ENCODE measurements around the gene LRRC10B.

The LRRC10B gene

DNA sequence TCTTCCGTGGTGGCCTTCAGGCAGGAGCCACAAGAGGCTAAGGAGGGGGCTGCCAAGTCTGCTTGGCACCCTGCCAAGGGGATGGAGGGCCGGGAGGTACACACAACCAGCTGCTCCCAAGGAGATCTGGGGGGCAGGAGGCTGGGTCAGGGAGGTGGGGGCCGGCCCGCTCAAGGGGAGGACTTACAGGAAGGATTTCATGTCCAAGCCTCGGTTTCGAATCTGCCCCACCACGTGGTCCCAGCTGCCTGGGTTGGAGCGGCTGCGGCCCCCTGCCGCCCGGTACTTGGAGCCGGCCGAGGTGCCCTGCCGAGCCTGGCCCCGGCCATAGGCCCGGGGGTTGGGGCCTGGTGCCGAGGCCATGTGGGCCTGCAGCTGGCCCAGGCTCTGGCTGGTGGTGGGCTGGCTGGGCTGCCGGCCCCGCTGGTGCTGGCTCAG lies 33.5 kb downstream of the LRRC10B start:
- DNase-seq (ENCODE audit: insufficient read length, low spot score), result no peak
- TF ChIP-seq, protein P1, sequence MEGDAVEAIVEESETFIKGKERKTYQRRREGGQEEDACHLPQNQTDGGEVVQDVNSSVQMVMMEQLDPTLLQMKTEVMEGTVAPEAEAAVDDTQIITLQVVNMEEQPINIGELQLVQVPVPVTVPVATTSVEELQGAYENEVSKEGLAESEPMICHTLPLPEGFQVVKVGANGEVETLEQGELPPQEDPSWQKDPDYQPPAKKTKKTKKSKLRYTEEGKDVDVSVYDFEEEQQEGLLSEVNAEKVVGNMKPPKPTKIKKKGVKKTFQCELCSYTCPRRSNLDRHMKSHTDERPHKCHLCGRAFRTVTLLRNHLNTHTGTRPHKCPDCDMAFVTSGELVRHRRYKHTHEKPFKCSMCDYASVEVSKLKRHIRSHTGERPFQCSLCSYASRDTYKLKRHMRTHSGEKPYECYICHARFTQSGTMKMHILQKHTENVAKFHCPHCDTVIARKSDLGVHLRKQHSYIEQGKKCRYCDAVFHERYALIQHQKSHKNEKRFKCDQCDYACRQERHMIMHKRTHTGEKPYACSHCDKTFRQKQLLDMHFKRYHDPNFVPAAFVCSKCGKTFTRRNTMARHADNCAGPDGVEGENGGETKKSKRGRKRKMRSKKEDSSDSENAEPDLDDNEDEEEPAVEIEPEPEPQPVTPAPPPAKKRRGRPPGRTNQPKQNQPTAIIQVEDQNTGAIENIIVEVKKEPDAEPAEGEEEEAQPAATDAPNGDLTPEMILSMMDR (IDR thresholded peaks at IDR 0.05; ENCODE audit: insufficient read depth, missing control alignments), result no peak
- FAIRE-seq, result no peak

DNA sequence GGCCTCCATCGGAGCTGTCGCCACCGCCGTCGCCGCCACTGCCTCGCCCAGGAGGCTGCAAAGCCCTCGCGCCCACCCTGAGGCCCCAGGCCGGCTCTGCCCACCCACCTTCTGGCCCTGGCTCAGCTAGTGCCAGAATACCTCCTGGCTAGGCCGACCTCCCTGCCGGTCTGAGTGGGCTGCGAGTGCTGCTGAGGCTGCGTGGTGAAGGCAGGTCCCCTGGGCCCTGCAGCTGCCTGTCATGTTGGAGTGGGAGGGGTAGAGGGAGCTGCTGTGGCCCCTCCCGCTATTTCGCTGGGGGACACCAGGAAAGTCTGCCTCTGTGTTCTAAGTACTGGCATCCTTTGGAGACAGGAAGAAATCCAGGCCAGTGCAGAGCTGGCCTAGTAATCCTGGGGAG lies 34.2 kb downstream of the LRRC10B start:
- DNase-seq (ENCODE audit: insufficient read length, low spot score) (no peak), FAIRE-seq (no peak)
- TF ChIP-seq, protein P1 (IDR thresholded peaks at IDR 0.05; ENCODE audit: insufficient read depth, missing control alignments), result no peak

- FAIRE-seq (no peak), DNase-seq (ENCODE audit: insufficient read length, low spot score) (no peak)
- TF ChIP-seq, protein P1 (IDR thresholded peaks at IDR 0.05; ENCODE audit: insufficient read depth, missing control alignments), result no peak
Measured at GRCh38 chr11:61543606-61544306, 35.2 kb downstream of the LRRC10B start.

- TF ChIP-seq, protein P1 (IDR thresholded peaks at IDR 0.05; ENCODE audit: insufficient read depth, missing control alignments), result no peak
- no peak for FAIRE-seq
Measured at GRCh38 chr11:61544466-61544865, 35.9 kb downstream of the LRRC10B start.

DNA sequence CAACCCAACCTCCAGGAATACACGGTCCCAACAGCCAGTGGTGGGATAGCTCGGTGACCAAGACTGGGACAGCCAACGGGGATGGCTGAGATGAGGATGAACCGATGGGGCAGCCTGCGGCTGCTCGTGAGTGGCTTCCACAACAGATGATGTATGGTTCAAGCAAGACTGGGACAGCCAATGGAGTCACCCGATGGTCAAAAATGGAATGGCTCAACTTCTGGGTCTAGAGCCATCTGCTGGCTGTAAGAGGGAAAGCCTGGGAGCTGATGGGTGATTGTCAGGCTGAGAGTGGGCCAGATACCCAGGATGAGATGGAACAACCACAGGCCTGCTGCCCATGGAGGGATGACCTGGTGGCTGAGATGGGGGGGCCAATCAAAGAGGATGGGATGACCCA lies 36.8 kb downstream of the LRRC10B start:
- TF ChIP-seq, protein P1 (IDR thresholded peaks at IDR 0.05; ENCODE audit: insufficient read depth, missing control alignments), result peak; percentile 18
- peak; percentile 61 for DNase-seq (ENCODE audit: insufficient read length, low spot score)
- FAIRE-seq, result no peak

More at GRCh38 chr11:61544466-61544865, 35.9 kb downstream of the LRRC10B start:
- DNase-seq (ENCODE audit: insufficient read length, low spot score), result no peak

DNA sequence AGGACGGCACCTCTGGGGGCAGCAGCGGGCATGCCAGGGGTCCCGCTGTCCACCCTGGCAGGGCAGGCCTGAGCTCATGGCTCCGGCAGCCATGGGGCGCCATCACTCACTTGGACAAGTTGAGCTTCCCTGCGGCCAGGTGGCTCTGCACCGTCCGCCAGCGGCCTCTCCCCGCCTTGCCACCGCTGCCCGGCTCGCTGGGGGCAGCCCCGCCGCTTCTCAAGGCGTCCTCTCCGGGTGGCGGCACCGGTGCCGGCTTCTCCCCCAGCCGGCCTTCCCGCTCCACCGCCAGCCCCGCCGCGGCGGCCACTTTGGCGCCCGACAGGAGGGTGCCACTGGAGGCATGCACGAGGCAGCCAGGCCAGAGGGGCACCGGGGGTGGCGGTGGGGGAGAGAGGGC lies 37.4 kb downstream of the LRRC10B start:
- TF ChIP-seq, protein P1 (IDR thresholded peaks at IDR 0.05; ENCODE audit: insufficient read depth, missing control alignments), result no peak
- FAIRE-seq, result no peak
- DNase-seq (ENCODE audit: insufficient read length, low spot score), result no peak

GRCh38 chr11:61546663-61547062 lies 38.1 kb downstream of the LRRC10B start:
- DNase-seq (ENCODE audit: insufficient read length, low spot score), result no peak
- no peak for FAIRE-seq
- TF ChIP-seq, protein P1 (IDR thresholded peaks at IDR 0.05; ENCODE audit: insufficient read depth, missing control alignments), result no peak
